HCT116 (cell line): ENCODE data around the gene MYH10. TPM values are rescaled to one million over a fixed set of nuclear protein-coding genes. Genes with fewer than 3 reads are reported as not detected.

Experiments
- ATAC-seq: fragments of 200-7000 bp; cut with Tn5 transposase; 2 replicates; pipeline ENCODE4 v1.9.1; 2020; ENCODE audit warnings: mild to moderate bottlenecking, moderate library complexity
- BruUV-seq: library from RNA; stranded (reverse); fragments of 400-500 nt; replicated peaks from 2 replicates; lab custom pipeline; 2021; lab: Mats Ljungman, UMichigan
- CTCF ChIA-PET: fragments of 300-600 bp; sonication (Branson Sonifier 250); formaldehyde crosslinking; loops from one replicate; lab custom pipeline; 2021; ENCODE audit warnings: antibody characterized with exemption; lab: Charles Lee
- POLR2A ChIA-PET: fragments of 300-600, 350-600 bp; sonication (Branson Sonifier 250); formaldehyde crosslinking; loops from one replicate; lab custom pipeline; 2021; ENCODE audit warnings: antibody characterized with exemption; lab: Charles Lee
- RAD21 ChIA-PET, 2 experiments: fragments of 300-600 bp; sonication (Branson Sonifier 250); formaldehyde crosslinking; loops; one replicate each; lab custom pipeline; 2023; ENCODE audit warnings: low total read pairs in 2 of 2; ENCODE audit not compliant: uncharacterized antibody in 2 of 2, unreplicated experiment in 2 of 2, low non-redundant PET in 1 of 2; lab: Charles Lee
- DNase-seq: peaks from one replicate; pipeline ENCODE4 v3.0.0-alpha.2; 2010; ENCODE audit warnings: low read depth, low spot score
- H2AFZ ChIP-seq: fragments of 200-600 bp; shearing (Covaris generic), sonication (generic); 2 replicates; pipeline ENCODE4 v1.6.1; 2017; ENCODE audit warnings: low read depth, mixed run types, mixed read lengths, antibody characterized with exemption, low read length; ENCODE audit not compliant: poor library complexity, severe bottlenecking
- H3K27ac ChIP-seq: 2 replicates; pipeline ENCODE4 v1.5.1; 2012; ENCODE audit warnings: low read depth, low read length
- H3K27me3 ChIP-seq: fragments of 200-600 bp; sonication (generic); 2 replicates; pipeline ENCODE4 v1.6.1; 2016; ENCODE audit warnings: mixed run types, low read length, mixed read lengths; ENCODE audit not compliant: insufficient read depth
- H3K36me3 ChIP-seq, 2 experiments: fragments of 200-500 bp in 1 of 2; fragments of 200-600 bp in 1 of 2; sonication (Bioruptor generic) in 1 of 2; sonication (generic) in 1 of 2; 2 replicates each; pipeline versions ENCODE4 v1.5.1 to v1.6.1; 2014 to 2016; ENCODE audit warnings: low read length in 2 of 2, inconsistent platforms in 1 of 2, mixed read lengths in 1 of 2, mixed run types in 1 of 2; ENCODE audit not compliant: insufficient read depth in 2 of 2, control insufficient read depth in 1 of 2
- H3K4me1 ChIP-seq, 2 experiments: fragments of 200-600 bp in 1 of 2; sonication (generic) in 1 of 2; 2 replicates each; pipeline versions ENCODE4 v1.5.1 to v1.6.1; 2012 to 2017; ENCODE audit warnings: low read length in 2 of 2, inconsistent platforms in 1 of 2, mild to moderate bottlenecking in 1 of 2, mixed read lengths in 1 of 2, mixed run types in 1 of 2, moderate library complexity in 1 of 2; ENCODE audit not compliant: insufficient read depth in 2 of 2, control insufficient read depth in 1 of 2
- H3K4me2 ChIP-seq: fragments of 200-600 bp; sonication (generic); 2 replicates; pipeline ENCODE4 v1.6.1; 2017; ENCODE audit warnings: mixed run types, low read length, mixed read lengths
- H3K4me3 ChIP-seq, 2 experiments: fragments of 200-600 bp in 1 of 2; sonication (generic) in 1 of 2; replicated peaks in 1 of 2; 2 replicates each; pipeline ENCODE4 v1.5.1; 2011 to 2016; ENCODE audit warnings: low read length in 2 of 2, control low read depth in 1 of 2, low read depth in 1 of 2, mild to moderate bottlenecking in 1 of 2, mixed read lengths in 1 of 2, mixed run types in 1 of 2
- H3K79me2 ChIP-seq: fragments of 200-600 bp; sonication (generic); 2 replicates; pipeline ENCODE4 v1.6.1; 2017; ENCODE audit warnings: mild to moderate bottlenecking, mixed run types, low read length, moderate library complexity, mixed read lengths; ENCODE audit not compliant: insufficient read depth
- H3K9ac ChIP-seq: fragments of 200-600 bp; sonication (generic); 2 replicates; pipeline ENCODE4 v1.6.1; 2016; ENCODE audit warnings: low read length, mixed read lengths
- H3K9me2 ChIP-seq: fragments of 200-600 bp; sonication (generic), shearing (Covaris generic); 2 replicates; pipeline ENCODE4 v1.6.1; 2017; ENCODE audit warnings: mixed run types, mild to moderate bottlenecking, moderate library complexity; ENCODE audit not compliant: insufficient read depth
- H3K9me3 ChIP-seq, 2 experiments: fragments of 200-500 bp in 1 of 2; fragments of 200-600 bp in 1 of 2; sonication (Bioruptor generic) in 1 of 2; sonication (generic) in 1 of 2; 2 replicates each; pipeline ENCODE4 v1.6.1; 2014 to 2017; ENCODE audit warnings: low read length in 2 of 2, mixed read lengths in 2 of 2, inconsistent platforms in 1 of 2, low read depth in 1 of 2, mild to moderate bottlenecking in 1 of 2, mixed run types in 1 of 2, moderate library complexity in 1 of 2; ENCODE audit not compliant: control insufficient read depth in 1 of 2, insufficient read depth in 1 of 2
- H4K20me1 ChIP-seq: fragments of 200-600 bp; sonication (generic), shearing (Covaris generic); 2 replicates; pipeline ENCODE4 v1.6.1; 2017; ENCODE audit warnings: mixed run types, mild to moderate bottlenecking, moderate library complexity; ENCODE audit not compliant: insufficient read depth
- CEBPB ChIP-seq: IDR thresholded peaks from 2 replicates; pipeline ENCODE4 v1.6.1; 2012; ENCODE audit warnings: low read depth
- CTCF ChIP-seq, 3 experiments: fragments of 200-600 bp in 1 of 3; sonication (generic) in 1 of 3; IDR thresholded peaks in 2 of 3; conservative IDR thresholded peaks in 1 of 3; 2 replicates each; pipeline ENCODE4 v1.5.1; 2012 to 2017; ENCODE audit warnings: low read depth in 2 of 3, low read length in 2 of 3, antibody characterized with exemption in 1 of 3, borderline replicate concordance in 1 of 3, control low read depth in 1 of 3, mild to moderate bottlenecking in 1 of 3, mixed read lengths in 1 of 3, mixed run types in 1 of 3, moderate library complexity in 1 of 3; ENCODE audit not compliant: insufficient read depth in 1 of 3
- EGR1 ChIP-seq: IDR thresholded peaks from 2 replicates; pipeline ENCODE4 v1.6.1; 2012; ENCODE audit warnings: low read depth
- ELF1 ChIP-seq: IDR thresholded peaks from 2 replicates; pipeline ENCODE4 v1.6.1; 2012; ENCODE audit warnings: low read depth, borderline replicate concordance
- EZH2 ChIP-seq: fragments of 200-600 bp; sonication (generic); IDR thresholded peaks from 2 replicates; pipeline ENCODE4 v1.6.1; 2017; ENCODE audit warnings: antibody characterized with exemption, mixed run types
- FOSL1 ChIP-seq: IDR thresholded peaks from 2 replicates; pipeline ENCODE4 v1.6.1; 2012; ENCODE audit warnings: low read depth
- MAX ChIP-seq: IDR thresholded peaks from 2 replicates; pipeline ENCODE4 v1.6.1; 2012
- POLR2AphosphoS5 ChIP-seq: IDR thresholded peaks from 2 replicates; pipeline ENCODE4 v1.6.1; 2011; ENCODE audit warnings: mild to moderate bottlenecking, low read depth, low read length, moderate library complexity
- REST ChIP-seq: IDR thresholded peaks from 2 replicates; pipeline ENCODE4 v1.6.1; 2012; ENCODE audit warnings: low read depth
- SIN3A ChIP-seq: IDR thresholded peaks from 2 replicates; pipeline ENCODE4 v1.6.1; 2012; ENCODE audit warnings: low read depth
- ZFX ChIP-seq: fragments of 450-650 bp; IDR thresholded peaks from 2 replicates; pipeline ENCODE4 v1.6.1; 2017
- ZNF274 ChIP-seq: fragments of 200-500 bp; sonication (Bioruptor generic); IDR thresholded peaks from 2 replicates; pipeline ENCODE4 v1.6.1; 2014; ENCODE audit warnings: mild to moderate bottlenecking, low read depth, low read length, inconsistent platforms
- intact Hi-C: fragments of 100-400 bp; cut with micrococcal nuclease; formaldehyde crosslinking; loops from 2 replicates; pipeline ENCODE4 v1.10.0; 2022
- total RNA-seq: library from RNA; stranded (reverse); gene quantifications from one replicate; pipeline ENCODE4 v1.2.1, GENCODE V29; 2021; ENCODE audit not compliant: unreplicated experiment

The MYH10 gene
- total RNA-seq, 1 experiment from 2014 or later = 39.2 TPM

GRCh38 chr17:8659758-8660410, 29.4 kb upstream of the MYH10 start:
- POLR2A ChIA-PET = no interaction called here
- CTCF ChIA-PET = no interaction called here
- H3K4me1 ChIP-seq = no peaks in the 10 kb centered on the region
- TF ChIP-seq FOSL1 (no peak), EGR1 (no peak), SIN3A (no peak), ZFX (no peak), CEBPB (no peak), EZH2 (no peak), POLR2AphosphoS5 (no peak), MAX (no peak), CTCF (IDR thresholded peaks at IDR 0.05 in 2 of 3, conservative IDR thresholded peaks at IDR 0.05 in 1 of 3; ENCODE audit: borderline replicate concordance in 1 of 3, insufficient read depth in 1 of 3, low read depth in 2 of 3, low read length in 2 of 3) (no peak), REST (no peak), ELF1 (no peak), ZNF274 (no peak)
- TF ChIP-seq, all 23 proteins: peak for 0
- RAD21 ChIA-PET = no interaction called here
- Histone ChIP-seq H3K36me3 (no peaks in the 10 kb centered on the region), H4K20me1 (no peaks in the 10 kb centered on the region), H3K27ac (no peak overlapping the region), H3K4me2 (no peak overlapping the region), H3K9me2 (no peaks in the 10 kb centered on the region; the same call in 1 of the 2 replicates), H2AFZ (no peak overlapping the region), H3K27me3 (peaks cover 4% of the 10 kb centered on the region; the same call in 1 of the 2 replicates), H3K9me3 (no peaks in the 10 kb centered on the region), H3K4me3 (no peak overlapping the region), H3K9ac (no peak overlapping the region), H3K79me2 (no peaks in the 10 kb centered on the region)
- no TSS peak for BruUV-seq
- ATAC-seq (no peak), DNase-seq (no peak)
- intact Hi-C loops = no loop called here
